ENCODE measurements around the gene CASP8. TPM values are rescaled to one million over a fixed set of nuclear protein-coding genes. Genes with fewer than 3 reads are reported as not detected.
"Not testable (repeated sequence)": the region's sequence is repeated elsewhere in the genome, so short reads cannot be mapped to it uniquely, and the experiment has no call there.

CASP8 gene
- total RNA-seq, 1 donor from 2014 or later, result 41.2 TPM

DNA sequence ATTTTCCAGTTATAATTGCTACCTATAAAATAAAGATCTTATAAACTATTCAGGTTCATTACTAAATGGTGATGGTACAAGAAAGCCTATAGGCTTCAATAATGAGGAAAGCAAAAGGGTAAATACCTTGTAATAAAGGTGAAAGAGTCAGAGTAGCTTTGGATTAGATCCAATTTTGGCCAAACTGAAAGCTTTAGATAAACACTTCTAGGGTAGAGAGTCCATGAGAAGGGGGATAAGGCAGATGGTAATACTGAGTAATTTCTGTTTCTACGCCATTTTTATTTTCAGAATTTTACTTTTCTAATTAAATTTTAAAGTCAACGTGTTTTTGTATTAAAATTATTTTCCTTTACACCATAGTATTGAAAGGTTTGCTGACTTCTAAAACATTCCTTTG is 9.4 kb downstream of the CASP8 start:
- no peak for DNase-seq (ENCODE audit: low spot score)

DNA sequence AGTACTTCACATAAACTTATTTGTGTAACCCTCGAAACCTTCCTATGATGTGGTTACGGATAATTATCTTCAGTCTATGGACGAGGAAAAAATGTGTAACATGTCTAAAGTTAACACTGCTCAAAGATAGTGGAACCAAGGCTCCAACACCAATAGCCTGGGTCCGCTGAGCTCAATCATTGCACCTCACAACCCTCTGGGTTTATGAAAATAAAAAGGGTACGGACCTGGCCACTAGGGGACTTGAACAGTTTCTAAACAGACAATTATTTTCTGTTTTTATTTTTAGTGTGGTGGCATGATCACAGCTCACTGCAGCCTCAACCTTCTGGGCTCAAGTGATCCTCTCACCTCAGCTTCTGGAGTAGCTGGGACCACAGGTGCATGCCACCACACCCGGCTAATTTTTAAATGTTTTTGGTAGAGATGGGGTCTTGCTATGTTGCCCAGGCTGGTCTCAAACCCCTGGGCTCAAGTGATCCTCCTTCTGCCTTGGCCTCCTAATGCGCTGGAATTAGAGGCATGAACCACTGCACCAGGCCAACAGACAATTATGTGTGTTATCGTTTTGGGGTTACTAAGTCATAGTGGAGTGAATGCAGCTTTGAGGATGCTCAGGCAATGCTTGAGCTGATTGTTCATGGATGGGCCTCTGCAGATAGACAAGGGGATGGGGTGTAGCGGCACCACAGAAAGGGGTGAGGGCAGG is 10.1 kb downstream of the CASP8 start:
- DNase-seq (ENCODE audit: low spot score), result no peak

DNA sequence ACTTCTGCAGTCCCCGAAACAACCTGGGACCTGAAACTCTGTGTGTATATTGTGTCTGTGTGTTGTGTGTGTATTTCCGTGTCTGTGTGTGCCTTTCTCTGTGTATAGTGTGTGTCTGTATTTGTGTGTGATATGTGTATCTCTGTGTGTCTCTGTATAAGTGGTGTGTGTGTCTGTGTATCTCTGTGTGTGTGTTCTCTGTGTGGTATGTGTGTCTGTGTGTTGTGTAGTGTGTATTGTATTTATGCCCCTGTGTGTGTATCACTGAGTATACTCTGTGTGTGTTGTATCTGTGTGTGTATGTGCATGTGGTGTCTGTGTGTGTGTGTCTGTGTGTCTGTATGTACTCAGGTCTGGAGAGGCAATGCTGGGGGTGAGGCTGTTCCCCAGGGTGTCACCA is 11.6 kb downstream of the CASP8 start:
- no peak for DNase-seq (ENCODE audit: low spot score)

DNA sequence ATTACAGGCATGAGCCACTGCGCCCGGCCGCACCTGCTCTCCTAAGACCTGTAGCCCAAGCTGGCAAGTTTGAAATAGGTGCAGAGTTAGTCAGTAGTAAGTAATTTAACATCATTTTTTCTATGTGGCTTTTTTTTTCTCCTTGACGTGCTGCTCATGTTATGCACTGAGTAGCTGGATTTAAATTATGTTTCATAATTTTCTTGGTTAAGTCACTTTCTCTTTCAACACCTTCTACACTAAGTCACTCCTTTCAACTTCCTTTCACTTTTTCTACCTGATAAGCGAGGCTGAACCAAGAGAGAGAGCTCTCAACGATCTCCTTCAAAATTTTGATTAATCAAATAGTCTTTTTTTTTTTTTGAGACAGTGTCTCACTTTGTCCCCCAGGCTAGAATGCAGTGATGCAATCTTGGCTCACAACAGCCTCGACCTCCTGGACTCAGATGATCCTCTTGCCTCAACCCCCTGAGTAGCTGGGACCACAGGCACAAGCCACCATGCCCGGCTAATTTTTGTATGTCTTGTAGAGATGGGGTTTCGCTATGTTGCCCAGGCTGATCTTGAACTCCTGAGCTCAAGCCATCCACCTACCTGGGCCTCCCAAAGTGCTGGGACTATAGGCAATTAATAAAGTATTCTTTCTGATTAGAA is 13.1 kb downstream of the CASP8 start:
- DNase-seq (ENCODE audit: low spot score), result no peak

DNA sequence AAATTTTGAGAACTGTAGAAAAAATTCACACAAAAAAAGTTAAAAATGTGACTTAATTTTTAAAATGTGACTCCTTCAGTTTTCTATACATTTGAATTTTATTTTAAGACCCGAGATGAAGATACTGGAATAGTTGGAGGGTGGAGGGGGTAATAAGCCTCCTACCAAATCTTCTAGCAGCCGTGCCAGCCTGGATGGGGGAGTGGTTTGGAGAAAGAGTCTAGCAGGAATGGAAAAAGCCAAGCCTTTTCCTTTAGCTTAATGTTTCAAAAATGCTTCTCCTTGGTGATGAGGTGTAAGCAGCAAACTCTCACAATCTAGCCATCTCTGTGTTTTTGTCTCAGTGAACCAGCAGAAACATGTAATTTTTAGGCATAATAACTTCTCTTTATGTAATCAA is 14.7 kb downstream of the CASP8 start:
- DNase-seq (ENCODE audit: low spot score), result peak; percentile 49

DNA sequence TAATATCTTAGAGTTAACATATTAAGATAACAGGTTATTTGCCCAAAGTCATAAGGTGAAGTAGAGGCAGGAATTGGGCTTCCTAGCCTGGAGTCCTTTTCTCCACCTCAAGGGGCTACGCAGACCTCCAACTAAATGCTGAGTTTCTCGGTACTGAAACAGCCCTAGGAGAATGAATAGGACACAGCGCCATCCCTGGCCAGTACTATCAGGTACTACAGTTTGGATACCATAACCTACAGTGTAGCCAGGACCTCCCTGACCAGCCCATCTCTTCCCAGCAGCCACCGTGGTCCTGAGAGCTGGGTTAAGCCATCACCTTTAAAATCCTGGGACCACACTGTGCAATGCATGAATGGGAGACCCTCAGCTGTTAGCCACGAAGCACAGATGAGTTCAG is 15.7 kb downstream of the CASP8 start:
- no peak for DNase-seq (ENCODE audit: low spot score)

DNA sequence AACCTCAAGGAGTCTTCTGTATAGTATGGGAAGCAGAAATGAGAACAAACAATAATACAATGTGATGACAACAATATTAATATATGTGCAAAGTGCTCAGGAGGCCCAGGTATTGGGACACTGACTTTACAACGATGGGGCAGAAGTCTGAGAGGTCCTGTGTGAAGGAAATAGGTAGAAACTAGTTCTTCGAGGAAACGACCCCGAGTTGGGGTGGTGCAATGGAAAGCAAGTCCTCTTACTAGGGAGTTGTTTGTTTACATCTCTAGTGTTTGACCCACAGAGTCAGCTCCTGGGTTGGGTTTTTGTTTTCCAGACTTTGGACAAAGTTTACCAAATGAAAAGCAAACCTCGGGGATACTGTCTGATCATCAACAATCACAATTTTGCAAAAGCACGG is 16.2 kb downstream of the CASP8 start:
- DNase-seq (ENCODE audit: low spot score), result no peak

DNA sequence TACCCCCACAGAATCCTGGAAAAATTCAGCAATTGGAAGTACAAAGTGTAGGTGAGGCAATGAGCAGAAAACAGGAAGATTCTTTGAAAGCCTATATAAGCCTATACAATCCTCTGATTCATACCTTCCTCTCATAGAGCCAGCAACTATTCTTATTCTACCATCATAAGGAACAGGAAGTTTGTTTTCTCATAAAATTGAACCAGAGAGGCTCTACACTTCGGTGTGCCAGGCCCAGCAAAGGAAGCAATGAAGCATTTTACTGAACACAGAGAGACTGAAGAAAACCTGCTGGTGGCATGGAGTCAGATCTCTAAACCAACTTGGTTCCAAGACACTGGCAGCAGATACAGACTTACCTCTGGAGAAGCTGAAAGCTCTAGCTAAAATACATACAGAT is 18.7 kb downstream of the CASP8 start:
- DNase-seq (ENCODE audit: low spot score), result no peak

DNA sequence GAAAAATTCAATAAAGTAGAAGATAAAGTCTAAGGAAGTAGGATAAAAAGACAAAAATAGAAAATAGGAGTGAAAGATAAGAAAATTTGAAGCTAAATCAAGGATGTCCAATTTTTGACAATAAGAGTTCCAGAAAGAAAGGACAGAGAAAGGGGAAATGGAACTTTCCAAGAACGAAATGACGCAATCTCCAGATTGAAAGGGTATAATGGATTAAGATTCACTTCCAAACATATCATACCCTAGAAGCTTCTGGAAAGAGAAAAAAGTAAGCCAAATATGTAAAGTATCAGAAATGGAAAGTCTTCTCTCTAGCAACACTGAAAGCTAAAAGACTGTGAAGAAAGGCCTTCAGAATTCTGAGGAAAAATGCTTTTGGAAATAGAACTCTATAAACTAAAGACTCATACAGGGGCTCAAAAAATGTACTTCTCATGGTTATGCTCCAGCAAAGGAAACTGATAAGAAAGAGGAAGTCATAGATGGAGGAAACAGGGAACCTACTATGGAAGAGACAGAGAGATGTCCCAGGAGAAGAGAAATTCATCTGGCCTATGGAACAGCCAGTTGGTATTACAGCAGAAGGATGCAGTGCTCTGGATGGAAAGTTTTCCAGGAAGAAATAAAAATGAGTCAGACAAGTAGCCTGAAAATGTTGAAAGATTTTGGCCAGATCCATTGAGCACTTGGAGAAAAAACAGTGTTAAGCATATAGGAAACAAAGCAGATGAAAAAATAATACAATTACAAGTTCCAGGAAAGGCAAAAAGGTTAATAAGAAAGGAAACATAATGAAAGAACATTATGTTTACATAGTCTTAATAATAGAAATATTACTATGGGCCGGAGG is 20.1 kb downstream of the CASP8 start:
- DNase-seq (ENCODE audit: low spot score), result no peak

DNA sequence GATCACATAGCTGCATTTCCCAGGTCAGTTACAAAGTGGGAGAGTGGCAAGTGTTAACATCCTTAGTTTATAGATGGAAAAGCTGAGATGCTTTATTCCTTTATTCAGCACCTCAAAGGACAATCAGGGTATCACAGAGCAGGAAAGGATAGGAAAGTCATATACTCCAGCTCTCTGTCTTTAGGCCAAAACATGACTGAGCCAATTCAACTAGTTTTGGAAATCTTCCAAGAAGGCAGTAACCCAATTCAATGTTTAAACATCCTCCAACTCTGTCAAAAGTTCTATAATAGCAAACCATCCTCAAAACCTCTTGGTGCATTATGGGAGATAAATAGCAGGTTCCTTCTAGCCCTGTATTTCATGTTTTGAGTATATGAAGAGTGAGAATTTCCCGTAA is 25.2 kb downstream of the CASP8 start:
- no peak for DNase-seq (ENCODE audit: low spot score)

DNA sequence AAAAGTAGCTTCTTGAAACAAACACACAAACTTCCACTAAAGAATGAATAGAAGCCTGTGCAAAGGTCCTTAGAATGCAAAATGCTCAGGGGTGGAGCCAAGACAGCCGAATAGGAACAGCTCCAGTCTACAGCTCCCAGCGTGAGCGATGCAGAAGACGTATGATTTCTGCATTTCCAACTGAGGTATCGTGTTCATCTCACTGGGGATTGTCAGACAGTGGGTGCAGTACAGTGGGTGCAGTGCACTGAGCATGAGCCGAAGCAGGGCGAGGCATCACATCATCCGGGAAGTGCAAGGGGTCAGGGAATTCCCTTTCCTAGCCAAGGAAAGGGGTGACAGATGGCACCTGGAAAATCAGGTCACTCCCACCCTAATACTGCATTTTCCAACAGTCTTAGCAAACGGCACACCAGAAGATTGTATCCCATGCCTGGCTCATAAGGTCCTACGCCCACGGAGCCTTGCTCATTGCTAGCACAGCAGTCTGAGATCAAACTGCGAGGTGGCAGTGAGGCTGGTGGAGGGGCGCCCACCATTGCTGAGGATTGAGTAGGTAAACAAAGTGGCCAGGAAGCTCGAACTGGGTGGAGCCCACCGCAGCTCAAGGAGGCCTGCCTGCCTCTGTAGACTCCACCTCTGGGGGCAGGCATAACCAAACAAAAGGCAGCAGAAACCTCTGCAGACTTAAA is 30.3 kb downstream of the CASP8 start:
- not testable (repeated sequence) for DNase-seq (ENCODE audit: low spot score)

DNA sequence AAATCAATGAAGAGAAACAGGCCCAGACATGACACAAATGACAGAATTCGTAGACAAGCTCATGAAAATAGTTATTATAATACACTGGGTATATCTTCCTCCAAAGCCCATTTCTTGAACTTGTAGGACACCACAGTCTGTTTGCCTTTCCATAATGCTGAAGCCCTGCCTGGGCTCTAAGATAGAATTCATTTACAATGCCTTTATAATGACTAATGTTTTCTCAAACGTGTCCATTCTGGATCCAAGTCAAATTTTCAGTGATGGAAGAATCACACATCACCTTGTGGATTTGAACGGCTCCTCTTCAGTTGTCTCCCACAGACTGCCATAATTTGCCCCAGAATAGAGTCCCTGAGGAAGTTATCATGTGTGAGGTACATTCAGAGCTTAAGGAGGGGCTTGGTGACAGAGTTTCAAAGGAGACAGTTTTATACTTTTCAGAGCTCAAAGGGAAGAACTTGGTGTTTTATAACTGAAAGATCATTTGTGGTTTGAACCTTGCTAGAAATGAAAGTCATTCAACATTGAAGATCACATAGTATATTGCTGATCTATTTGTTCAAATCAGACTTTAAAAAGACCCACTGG is 38.2 kb downstream of the CASP8 start:
- DNase-seq (ENCODE audit: low spot score), result no peak

DNA sequence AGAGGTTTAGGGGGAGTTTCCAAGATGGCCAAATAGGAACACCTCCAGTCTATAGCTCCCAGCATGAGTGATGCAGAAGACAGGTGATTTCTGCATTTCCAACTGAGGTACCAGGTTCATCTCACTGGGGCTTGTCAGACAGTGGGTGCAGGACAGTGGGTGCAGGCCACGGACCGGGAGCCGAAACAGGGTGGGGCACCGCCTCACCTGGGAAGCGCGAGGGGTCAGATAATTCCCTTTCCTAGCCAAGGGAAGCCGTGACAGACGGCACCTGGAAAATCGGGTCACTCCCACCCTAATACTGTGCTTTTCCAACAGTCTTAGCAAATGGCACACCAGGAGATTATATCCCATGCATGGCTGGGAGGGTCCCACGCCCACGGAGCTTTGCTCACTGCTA is 39.6 kb downstream of the CASP8 start:
- DNase-seq (ENCODE audit: low spot score), result not testable (repeated sequence)

DNA sequence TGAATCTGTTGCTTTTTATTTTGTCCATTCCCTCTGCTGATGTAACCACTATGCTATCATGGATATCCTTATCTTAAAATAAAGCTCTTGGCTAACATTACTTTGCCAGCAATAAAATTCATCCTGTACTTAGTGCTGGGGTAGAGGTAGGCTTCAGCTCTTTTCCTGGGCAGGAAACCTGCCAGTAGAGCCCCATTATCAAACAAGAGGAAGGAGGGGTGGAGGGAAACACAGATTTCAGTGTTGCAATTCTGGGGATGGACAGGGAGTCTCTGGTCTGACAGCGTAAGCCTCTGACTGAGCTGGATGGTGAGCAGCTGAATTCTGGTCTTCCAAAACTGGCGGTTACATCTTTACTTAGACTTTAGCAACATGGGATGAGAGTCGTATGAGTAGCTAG is 47.5 kb downstream of the CASP8 start:
- DNase-seq (ENCODE audit: low spot score), result peak; percentile 54

DNA sequence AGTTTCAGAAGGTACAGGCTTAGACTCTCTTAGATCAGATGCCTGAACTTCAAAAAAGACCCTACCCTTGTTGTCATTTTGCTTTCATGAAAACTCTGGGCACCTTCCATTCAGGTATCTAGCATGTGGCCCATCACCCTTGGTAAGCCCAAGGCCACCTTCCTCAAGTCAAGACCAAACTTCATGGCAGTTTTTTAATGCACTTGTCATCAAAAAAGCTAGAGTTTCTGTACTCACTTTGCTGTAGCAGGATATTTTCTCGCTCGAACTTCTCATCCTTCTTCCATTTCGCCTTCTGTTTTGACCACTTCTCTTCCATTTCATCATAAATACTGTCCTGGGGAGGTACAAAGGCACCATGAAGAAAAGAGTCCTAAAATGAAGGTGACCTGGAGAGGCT is 48.6 kb downstream of the CASP8 start:
- DNase-seq (ENCODE audit: low spot score), result no peak

DNA sequence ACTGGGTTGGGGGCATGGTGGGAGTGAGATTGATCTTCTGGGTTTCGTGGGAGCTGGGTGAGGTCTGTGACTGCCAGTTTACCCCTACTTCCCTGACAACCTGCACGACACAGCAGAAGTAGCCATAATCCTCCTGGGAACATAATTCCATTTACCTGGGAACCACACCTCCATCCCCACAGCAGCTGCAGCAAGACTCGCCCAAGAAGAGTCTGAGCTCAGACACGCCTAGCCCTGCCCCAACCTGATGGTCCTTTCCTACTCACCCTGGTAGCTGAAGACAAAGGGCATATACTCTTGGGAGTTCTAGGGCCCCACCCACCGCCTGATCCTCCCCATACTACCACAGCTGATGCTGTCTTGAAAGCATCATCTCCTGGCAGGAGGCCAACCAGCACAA is 53.0 kb downstream of the CASP8 start:
- no peak for DNase-seq (ENCODE audit: low spot score)

DNA sequence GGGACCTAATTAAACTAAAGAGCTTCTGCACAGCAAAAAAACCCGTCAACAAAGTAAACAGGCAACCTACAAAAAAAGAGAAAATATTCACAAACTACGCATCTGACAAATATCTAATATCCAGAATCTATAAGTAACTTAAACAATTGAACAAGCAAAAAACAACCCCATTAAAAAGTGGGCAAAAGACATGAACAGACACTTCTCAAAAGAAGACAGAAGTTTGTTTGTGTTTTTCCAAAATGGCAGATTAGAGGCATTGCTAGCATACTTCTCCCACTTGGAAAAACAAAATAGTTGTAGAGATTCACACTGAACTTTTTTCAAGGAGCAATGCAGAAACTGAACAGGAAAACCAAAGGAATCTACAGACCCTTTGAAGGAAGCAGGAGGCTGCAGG is 59.2 kb downstream of the CASP8 start:
- DNase-seq (ENCODE audit: low spot score), result no peak

DNA sequence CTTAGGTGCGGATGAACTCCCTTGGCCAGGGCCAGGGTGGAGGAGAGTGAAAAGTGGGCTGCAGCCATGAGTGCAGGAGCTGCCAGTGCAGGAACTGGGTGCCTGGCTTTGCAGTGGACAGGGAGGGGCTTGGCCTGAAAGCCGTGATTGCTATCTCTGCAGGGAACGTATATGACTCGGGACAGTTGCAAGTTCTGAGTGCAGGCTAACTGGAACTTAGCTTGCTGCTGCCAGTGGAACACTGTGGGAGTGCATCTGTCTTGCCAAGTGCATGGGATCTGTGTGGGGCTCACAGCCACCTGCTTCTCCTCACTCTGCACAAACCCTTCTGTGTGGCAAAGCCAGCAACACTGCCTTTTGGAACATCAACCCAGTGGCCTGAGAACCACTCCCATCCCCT is 59.9 kb downstream of the CASP8 start:
- no peak for DNase-seq (ENCODE audit: low spot score)

DNA sequence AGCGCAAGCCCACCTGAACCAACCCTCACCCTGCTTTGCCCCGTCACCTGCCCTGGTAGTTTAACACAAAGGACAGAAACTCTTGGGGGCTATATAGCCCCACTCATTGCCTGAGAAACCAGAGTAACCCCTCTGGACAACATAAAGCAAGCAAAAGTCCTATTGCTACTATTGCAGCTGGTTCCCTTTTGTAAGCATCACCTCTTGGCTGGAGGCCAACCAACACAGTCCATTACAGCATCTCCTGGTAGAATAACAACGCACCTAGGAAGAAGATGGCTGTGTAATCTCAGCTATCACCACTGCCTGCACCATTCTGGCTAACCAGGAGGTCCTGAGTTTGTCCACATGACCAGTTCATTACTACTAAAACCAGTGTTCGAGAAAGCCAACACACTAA is 60.4 kb downstream of the CASP8 start:
- DNase-seq (ENCODE audit: low spot score), result no peak

DNA sequence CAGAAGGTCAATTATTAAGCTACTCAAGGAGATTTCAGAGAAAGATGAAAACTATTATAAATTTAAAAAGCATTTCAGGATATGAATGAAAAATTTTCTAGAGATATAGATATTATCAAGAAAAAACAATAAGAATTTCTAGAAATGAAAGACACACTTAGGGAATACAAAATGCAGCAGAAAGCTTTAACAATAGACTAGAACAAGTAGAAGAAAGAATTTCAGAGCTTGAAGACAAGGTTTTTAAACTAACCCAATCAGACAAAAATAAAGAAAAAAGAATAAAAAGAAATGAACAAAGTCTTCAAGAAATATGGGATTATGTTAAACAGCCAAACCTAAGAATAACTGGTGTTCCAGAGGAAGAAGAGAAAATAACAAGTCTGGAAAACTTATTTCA is 62.4 kb downstream of the CASP8 start:
- DNase-seq (ENCODE audit: low spot score), result no peak

DNA sequence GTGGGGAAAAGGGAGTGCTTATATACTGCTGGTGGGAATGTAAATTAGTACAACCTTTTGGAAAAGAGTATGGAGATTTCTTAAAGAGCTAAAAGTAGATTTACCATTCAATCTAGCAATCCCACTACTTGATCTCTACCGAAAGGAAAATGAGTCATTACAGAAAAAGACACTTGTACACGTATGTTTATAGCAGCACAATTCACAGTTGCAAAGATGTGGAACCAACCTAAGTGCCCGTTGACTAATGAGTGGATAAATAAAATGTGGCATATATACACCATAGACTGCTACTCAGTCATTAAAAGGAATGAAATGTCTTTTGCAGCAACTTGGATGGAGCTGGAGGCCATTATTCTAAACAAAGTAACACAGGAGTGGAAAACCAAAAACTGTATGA is 67.3 kb downstream of the CASP8 start:
- no peak for DNase-seq (ENCODE audit: low spot score)

DNA sequence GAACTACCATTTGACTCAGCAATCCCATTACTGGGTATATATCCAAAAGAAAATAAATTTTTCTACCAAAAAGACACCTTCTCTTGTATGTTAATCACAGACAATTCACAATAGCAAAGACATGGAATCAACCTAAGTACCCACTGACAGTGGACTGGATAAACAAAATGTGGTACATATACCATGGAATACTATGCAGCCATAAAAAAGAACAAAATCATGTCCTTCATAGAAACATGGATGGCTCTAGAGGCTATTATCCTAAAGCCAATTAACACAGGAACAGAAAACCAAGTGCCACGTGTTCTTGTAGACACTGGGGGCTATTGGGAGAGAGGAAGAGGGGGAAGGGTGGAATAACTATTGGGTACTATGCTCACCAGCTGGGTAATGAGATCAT is 69.1 kb downstream of the CASP8 start:
- DNase-seq (ENCODE audit: low spot score), result no peak

Data from umbilical cord (tissue), 2 donors.